Stromal cell of bone marrow (primary cell): Measurements from ENCODE around the gene PTPN14.
"Not testable (repeated sequence)": the region's sequence is repeated elsewhere in the genome, so short reads cannot be mapped to it uniquely, and the experiment has no call there.

Source experiments
- DNase-seq: peaks from one replicate; pipeline ENCODE4 v3.0.0-alpha.2; 2012; ENCODE audit warnings: low read depth

Gene PTPN14

GRCh38 chr1:214510914-214511638, 40.3 kb downstream of the PTPN14 start:
- DNase-seq, result no peak

- no peak for DNase-seq
These were observed 40.9 kb downstream of the PTPN14 start for GRCh38 chr1:214510477-214510876.

- DNase-seq, result not testable (repeated sequence)
These were observed 41.8 kb downstream of the PTPN14 start for GRCh38 chr1:214509622-214510021.

GRCh38 chr1:214506972-214507431, 44.4 kb downstream of the PTPN14 start:
- no peak for DNase-seq

GRCh38 chr1:214505134-214505533, 46.3 kb downstream of the PTPN14 start:
- DNase-seq, result no peak

GRCh38 chr1:214504330-214504729, 47.1 kb downstream of the PTPN14 start:
- no peak for DNase-seq

- DNase-seq, result no peak
These were observed 47.8 kb downstream of the PTPN14 start for GRCh38 chr1:214503553-214503952.

GRCh38 chr1:214500340-214501055, 50.9 kb downstream of the PTPN14 start:
- no peak for DNase-seq

GRCh38 chr1:214499732-214500131, 51.7 kb downstream of the PTPN14 start:
- DNase-seq, result no peak

- no peak for DNase-seq
These were observed 53.4 kb downstream of the PTPN14 start for GRCh38 chr1:214498021-214498420.

- DNase-seq, result no peak
These were observed 55.3 kb downstream of the PTPN14 start for GRCh38 chr1:214496126-214496525.

GRCh38 chr1:214494706-214495105, 56.7 kb downstream of the PTPN14 start:
- no peak for DNase-seq

- DNase-seq, result not testable (repeated sequence)
These were observed 57.2 kb downstream of the PTPN14 start for GRCh38 chr1:214494179-214494578.

- DNase-seq, result no peak
These were observed 58.1 kb downstream of the PTPN14 start for GRCh38 chr1:214493126-214493796.

GRCh38 chr1:214492401-214493075, 58.9 kb downstream of the PTPN14 start:
- no peak for DNase-seq

- DNase-seq, result no peak
These were observed 59.8 kb downstream of the PTPN14 start for GRCh38 chr1:214491468-214492146.

GRCh38 chr1:214485151-214485550, 66.3 kb downstream of the PTPN14 start:
- no peak for DNase-seq

GRCh38 chr1:214483180-214483579, 68.2 kb downstream of the PTPN14 start:
- DNase-seq, result not testable (repeated sequence)

GRCh38 chr1:214481983-214482634, 69.3 kb downstream of the PTPN14 start:
- DNase-seq, result not testable (repeated sequence)

GRCh38 chr1:214476986-214477870, 74.2 kb downstream of the PTPN14 start:
- peak; percentile 90 for DNase-seq
